Measurements from ENCODE around the gene CTDP1.

DNA sequence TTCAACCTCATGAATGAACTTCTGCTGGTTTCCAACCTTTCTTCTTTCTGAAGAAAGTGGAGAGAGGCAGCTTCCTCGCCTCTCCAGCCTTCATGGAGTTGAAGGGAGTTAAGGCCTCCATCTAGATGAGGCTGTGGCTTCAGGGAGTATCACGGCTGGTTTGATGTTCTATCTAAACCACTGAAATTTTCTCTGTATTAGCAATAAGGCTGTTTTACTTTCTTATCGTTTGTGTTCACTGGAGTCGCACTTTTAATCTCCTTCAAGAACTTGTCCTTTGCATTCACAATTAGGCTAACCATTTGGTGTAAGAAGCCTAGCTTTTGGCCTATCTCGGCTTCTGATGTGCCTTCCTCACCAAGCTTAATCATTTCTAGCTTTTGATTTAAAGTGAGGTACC is 19.9 kb upstream of the CTDP1 start:
- TF ChIP-seq, protein P1, sequence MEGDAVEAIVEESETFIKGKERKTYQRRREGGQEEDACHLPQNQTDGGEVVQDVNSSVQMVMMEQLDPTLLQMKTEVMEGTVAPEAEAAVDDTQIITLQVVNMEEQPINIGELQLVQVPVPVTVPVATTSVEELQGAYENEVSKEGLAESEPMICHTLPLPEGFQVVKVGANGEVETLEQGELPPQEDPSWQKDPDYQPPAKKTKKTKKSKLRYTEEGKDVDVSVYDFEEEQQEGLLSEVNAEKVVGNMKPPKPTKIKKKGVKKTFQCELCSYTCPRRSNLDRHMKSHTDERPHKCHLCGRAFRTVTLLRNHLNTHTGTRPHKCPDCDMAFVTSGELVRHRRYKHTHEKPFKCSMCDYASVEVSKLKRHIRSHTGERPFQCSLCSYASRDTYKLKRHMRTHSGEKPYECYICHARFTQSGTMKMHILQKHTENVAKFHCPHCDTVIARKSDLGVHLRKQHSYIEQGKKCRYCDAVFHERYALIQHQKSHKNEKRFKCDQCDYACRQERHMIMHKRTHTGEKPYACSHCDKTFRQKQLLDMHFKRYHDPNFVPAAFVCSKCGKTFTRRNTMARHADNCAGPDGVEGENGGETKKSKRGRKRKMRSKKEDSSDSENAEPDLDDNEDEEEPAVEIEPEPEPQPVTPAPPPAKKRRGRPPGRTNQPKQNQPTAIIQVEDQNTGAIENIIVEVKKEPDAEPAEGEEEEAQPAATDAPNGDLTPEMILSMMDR (optimal IDR thresholded peaks at IDR 0.05 in 1 of 3, IDR thresholded peaks at IDR 0.05 in 1 of 3, conservative IDR thresholded peaks at IDR 0.05 in 1 of 3; ENCODE audit: extremely low read depth in 1 of 3, insufficient read depth in 2 of 3, low read length in 3 of 3), result no peak
- TF ChIP-seq EZH2 (IDR thresholded peaks at IDR 0.05; ENCODE audit: low read length), result no peak

Measured in keratinocyte (primary cell).